Bone marrow (tissue), 2 donors: ENCODE measurements around the gene BRSK1.

Experiments
- DNase-seq, 2 donors: peaks; one replicate each; lab custom pipeline; 2025; lab: John Stamatoyannopoulos, UW

The BRSK1 gene

DNA sequence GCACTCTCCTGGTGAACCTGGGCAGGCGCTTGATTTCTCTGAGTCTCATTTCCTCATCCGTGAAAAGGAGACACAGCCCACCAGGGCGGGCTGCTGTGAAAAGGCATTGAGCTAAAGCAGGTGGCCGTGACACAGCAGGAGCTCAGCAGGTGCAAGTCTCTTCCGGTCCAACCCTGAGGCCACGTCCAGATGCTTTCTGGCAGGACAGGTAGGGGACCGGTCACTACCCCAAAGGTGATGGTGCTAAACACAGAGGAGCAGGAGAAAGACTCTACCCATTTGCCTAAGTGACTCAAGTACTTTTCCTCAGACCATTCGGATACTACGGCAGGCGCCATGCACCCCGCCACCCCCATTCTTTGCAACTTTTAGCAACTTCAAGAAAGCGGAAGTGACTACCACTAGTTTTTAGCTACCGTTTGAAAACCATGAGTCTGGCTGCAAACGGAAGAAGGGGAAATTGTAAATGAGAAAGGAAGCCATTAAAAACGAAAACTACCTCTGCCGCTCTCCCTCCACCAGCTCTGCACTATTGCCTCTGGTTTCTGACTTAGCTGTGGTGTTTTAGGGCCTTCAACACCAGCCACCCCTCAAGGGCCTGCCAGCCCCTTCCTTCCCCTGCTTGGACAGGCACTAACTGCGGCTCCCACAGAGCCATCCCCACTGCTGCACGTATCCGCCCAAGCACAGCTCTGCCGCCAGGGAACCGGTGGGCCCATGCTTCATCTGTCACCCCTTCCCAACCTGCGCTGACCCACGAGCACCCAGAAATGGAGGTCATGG lies 29.8 kb upstream of the BRSK1 start:
- peak; percentile 47 to 86 for DNase-seq

DNA sequence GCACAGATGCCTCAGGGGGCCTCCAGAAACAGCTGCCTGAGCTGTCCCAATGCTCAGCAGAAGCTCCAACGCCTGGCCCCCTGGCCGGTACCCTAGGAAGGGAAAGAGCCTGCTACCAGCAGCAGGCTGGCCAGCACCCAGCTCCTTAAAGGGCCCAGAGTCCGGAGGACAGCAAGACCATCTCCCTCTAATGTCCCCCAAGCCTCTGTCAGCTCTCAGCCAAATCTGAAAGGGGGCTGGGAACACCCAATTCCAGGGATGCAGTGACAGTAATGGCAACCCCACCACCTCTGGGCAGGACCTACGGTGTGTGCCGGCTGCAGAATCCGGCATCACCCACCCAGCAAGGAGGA lies 29.2 kb upstream of the BRSK1 start:
- DNase-seq, result no peak

DNA sequence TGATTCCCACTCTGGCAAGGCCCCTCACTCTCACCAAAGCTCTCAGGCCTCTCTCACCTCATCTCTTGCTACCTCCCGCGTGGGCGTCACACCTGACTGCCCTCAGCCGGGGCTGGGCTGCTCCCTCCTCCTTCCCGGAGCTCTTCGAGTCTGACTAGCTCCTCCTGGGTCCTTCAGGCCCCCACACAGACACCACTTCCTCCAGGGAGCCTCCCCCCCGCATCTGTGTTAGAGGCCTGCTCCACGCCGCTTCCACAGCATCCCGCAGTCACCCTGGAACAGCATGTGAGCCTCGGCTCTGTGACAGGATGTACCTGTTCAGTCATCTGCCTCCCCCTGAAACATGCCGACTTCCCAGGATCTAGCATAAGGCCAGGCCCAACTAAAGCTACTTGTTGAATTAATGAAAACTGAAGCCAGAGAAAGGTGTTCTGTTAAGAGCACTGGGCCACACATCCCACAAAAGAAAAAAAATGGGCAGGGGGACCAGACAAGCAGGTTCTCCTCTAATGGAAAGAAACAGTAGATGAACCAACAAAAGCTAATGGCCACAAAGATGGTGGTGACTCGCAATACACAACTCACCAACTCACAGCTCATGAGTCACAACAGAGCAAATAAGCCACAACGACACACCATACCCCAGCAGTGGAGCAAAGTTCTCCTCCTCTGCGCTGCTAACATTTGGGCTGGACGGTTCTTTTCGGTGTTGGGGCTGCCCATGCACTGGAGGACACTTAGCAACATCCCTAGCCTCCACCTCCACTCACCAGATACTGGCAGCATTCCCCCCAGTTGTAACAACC lies 28.0 kb upstream of the BRSK1 start:
- DNase-seq, result peak; percentile 20 to 28

DNA sequence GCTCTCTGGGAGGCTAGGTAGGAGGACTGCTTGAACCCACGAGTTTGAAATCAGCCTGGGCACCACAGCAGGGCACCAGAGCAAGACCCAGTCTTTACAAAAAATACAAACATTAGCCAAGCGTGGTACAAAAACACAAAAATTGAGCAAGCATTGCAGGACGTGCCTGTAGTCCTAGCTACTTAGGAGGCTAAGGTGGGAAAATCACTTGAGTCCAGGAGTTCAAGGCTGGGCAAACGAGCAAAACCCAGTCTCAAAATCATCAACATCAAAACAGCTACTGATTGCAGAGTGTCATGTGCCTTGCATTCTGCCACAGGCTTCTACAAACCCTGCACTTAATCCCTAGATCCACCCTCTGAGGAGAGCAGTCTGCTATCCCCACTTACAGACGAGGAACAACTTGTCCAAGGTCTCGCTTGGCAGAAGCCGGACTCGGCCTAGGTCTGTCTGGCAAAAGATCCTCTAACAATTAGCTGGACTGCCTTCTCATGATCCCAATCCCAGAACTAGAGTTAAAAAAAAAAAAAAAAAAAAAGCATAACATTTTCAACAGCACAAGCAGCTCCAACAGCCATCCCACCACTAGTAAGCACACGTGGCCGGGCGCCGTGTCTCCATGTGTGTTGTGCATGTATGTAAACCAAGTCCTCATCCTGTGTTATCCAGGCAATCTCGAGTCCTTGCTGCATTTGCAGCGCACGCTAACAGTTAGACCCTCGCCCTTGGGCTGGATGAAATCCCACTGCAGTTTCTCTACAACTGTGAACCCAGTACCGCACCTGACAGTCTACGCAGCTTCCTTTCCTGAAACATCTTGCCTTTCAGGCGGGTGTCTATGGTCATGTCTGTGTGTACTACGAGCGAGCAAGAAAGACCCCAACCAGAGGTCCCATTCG lies 27.0 kb upstream of the BRSK1 start:
- no peak for DNase-seq

DNA sequence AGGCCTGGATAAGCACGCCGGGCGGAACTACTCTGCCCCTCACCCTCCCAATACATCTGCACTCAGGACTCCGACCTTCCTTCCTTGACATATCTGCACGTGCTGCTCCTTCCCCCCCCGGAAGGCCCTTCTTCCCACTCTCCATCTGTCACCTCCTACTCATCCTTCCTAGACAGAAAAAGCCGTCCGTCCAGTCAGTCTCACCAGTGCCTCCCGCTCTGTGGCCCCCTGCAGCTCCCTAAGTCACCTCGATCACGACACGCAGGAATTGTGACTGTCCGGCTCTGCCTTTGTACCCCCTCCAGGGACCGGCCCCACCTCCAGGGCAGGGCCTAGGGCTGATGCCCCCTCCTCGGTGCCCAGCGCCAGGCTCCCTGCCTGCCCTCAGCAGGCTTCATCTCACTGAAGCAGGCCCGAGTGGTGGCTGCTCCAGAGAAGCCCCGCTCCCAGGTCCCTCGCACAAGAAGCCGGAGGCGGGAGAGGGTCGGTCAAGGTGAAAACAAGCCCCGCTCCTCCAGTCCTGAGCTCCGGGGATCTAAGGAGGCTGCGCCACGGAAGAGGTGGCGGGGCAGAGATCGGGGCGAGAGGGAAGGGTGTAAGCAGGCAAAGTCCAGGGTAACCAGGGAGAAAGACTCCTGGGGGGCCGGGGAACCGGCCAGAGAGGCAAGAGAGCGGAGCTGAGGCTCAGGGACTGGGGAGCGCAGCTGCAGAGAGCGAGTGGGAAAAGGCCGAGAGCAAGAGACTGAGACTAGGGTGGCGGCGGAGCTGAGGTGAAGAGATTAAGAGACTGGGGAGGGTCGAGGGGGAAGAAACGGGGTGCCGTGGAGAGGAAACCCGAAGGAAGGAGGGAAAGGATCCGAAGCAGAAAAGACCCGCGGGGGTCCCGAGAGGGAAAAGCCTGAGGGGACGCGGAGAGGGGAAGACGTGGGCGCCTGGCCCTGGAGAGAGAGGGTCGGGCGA lies 26.1 kb upstream of the BRSK1 start:
- DNase-seq, result peak in 1 of 2 donors; percentile 27

DNA sequence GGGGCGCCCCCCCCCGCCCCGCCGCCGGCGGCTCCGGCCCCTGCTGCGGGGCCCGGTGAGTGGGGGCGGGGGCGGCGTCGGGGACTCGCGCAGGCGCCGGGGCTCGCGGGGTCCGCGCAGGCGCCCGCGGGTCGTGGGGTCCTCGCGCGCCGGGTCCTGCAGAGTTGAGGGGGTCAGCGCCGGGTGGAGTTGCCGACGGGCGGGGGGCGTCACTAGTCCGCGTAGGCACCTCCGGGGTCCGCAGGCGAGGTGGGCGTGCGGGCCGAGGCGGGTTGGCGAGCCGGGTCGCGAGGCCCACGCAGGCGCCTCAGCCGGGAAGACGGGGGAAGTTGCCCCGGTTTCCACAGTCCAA lies 25.3 kb upstream of the BRSK1 start:
- DNase-seq, result no peak

DNA sequence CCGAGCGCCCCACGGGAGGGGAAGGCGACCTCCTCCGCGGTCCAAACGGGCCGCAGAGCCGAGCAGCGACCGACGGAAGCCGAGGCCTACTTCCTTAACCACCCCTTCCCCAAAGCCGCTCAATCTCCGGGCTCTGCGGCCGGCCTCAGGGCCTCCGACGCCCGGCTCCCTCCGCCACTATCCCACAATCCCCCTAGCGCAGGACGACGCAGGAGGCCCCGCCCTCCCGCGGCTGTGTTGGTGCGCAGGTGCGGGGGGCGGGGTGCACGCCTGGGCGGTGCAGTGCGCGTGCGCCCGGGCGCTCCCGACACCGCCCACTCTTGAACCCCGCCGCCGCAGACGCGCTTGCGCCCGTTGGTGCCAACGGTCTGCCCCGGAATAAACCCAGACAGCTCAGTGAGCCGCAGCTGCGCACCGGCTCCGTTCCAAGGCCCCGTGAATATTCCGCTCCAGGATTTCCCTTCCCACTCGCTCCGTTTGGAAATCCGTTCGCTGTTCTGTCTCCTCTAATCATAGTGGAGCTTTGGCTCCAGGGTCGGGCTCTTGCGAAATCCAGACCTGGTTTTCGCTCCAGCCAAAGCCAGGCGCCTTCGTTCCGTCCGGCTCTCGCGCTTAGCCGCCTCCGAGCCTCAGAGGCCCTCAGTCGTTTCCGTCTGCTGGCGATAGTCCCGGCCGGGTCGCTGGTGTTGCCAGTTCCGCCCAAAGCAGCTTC lies 24.8 kb upstream of the BRSK1 start, which contains the start of gene PPP6R1:
TSS of gene PPP6R1 (minus strand) at position 190 of the 712 bp plus-strand sequence. CDS start 11,914 bp downstream, outside the sequence.
- DNase-seq, result peak; percentile 99

DNA sequence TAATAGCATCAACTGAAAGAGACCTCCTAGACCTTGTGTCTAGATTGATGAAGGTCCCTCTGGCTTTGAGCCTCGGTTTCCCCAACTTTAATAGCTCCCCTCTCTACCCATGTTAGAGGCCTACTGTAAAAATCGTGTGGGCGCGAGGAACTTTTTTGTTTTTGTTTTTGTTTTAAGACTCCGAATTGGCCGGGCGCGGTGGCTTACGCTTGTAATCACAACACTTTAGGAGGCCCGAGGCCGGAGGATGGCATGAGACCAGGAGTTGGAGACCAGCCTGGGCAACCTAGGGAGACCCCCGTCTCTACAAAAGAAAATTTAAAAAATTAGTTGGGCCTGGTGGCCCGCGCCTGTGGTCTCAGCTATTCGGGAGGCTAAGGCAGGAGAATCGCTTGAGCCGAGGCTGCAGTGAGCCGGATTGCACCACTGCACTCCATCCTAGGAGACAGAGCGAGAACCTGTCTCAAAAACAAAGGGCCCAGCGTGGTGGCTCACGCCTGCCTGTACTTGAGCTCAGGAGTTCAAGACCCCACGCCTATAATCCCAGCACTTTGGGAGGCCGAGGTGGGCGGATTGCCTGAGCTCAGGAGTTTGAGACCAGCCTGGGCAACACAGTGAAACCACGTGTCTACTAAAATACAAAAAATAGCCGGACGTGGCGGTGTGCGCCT lies 24.1 kb upstream of the BRSK1 start:
- no peak for DNase-seq

DNA sequence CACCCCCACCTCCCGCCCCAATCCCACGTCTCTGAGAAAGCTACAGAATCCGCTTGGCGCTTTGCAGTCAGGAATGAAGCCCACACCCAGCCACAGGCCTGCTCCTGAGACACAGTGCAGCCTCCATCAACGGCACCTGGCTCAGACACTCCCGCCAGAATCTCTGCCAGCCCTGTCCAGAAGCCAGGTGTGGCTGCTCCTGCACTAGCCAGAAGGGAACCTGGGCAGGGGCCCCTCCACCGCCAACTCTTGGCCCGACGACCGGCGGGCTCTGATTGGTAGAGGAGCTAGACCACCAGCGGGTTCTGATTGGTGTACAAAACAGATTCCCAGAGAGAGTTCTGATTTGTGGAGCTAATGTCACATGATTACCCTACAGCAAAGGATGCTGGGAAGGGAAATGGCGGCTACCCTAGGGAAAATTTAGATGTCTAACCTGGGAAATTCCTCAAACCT lies 22.1 kb upstream of the BRSK1 start:
- no peak for DNase-seq

DNA sequence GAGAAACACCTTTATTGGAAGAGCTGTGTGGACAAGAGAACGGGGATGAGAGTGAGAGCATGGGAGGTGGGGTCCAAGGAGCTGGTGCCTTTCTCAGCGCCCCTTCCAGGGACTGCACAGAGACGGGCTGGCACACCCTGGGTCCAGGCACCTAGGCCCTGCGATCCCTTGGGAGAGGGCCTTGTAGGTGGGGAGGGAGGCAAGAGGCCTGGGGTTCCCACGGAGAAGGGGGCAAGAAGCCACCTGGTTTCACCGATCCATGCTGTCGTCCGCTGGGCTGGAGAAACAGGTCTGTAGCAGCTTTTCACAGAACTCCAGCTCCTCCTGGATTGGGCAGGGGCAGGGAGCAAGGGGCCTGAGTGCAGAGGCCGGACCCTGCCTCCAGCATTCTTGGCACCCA lies 21.4 kb upstream of the BRSK1 start:
- no peak for DNase-seq

DNA sequence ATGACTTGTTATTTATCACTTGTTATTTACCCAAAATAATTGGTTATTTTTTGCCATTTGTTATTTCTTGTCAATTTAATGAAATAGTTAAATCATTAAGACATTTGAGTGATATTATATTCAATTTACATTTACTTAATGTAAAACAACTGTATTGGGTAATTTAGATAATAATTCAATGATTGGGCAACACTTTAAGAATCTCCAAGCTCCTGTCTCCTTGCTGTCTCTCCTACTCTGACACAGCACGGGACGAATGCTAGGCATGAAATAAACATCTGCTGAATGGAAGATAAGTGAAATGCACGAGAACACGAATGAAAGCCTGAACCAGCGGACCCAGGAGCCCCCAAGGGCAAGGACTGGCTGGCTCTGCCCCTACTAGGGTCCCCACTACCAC lies 19.3 kb upstream of the BRSK1 start:
- no peak for DNase-seq

DNA sequence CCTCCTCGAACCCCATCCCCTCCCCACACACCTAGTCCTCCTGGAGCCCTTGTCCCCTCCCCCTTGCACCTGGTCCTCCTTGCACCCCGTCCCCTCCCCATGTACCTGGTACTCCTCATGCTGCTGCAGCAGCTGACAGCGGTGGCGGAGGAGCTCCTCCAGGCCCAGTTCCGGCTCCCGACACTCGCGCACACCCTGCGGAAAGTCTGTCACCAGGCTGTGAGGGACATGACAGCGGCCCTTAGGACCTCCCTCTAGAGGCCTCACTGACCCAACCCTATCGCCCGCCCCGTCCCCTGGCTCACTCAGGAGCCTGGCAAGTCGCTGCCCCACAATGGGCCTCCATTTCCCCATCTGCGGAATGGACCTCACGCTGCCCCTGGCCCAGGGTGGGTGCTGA lies 18.6 kb upstream of the BRSK1 start:
- DNase-seq, result no peak

DNA sequence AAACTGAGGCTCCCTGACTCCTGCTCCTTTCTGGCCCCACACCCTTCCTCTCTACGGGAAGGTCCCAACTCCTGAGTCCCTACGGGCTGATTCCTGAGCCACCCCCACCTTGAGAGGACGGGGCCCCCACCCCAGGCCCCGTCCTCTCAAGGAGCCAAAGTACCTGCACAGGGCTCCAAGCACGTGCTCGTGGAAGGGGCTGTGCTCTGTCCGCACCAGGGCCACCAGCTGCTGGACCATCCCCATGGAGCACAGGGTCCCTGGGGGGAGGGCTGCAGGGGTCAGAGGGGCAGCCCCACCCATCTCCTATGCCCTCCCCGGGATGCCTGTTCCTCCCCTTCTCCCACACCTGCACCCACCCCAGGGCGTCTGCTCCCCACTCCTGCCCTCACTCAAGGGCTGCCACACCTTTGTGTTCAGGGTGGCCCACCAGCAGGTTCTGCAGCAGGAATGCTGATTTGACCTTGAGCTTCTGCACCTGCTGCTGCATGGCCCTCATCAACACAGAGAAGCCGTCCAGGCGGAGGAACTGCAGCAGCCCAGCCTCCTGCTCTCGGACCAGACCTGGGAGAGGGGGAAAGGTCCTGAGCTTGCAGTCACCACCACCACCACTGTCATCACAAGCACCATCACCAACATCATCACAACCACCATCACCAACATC lies 17.9 kb upstream of the BRSK1 start:
- DNase-seq, result no peak

DNA sequence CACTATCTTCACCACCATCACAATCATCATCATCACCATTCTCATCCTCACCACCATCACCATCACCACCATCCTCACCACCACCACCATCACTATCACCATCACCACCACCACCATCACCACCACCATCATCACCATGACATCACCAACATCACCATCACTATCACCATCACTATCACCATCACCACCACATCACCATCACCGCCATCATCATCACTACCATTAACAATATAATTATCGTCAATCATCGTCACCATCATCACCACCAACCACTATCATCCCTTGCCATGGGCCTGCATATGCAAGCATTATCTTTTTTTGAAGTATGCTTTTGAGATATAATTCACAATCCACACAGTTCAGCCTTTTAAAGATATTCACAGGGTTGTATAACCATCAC lies 17.4 kb upstream of the BRSK1 start:
- no peak for DNase-seq

DNA sequence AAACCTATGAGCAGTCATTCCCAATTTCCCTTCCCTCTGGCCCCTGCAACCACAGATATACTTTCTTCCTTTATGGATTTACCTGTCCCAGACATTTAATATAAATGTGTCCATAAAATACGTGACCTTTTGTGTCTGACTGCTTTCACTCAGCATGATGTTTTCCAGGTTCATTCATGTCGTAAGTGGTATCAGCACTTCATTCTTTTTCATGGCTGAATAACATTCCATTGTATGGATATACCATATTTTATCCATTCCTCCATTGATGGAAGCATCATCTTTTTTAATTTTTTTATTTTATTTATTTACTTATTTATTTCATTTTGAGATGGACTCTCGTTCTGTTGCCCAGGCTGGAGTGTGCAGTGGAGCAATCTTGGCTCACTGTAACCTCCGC lies 17.0 kb upstream of the BRSK1 start:
- DNase-seq, result no peak

DNA sequence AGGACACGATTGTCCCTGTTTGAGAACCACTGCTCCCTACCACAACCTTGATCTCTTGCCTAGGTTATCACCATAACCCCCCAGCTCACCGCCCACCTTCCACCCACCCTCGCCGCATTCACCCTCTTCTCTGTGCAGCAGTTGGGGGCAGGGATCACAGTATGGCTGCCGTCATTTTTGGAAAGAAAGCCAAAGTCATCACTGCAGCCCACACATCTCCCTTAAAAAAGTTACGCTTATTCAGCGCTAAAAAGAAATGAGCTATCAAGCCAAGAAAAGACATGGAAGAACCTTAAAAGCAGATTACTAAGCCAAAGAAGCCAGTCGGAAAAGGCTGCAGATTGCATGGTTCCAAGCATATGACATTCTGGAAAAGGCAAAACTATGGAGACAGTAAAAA lies 14.5 kb upstream of the BRSK1 start:
- no peak for DNase-seq

DNA sequence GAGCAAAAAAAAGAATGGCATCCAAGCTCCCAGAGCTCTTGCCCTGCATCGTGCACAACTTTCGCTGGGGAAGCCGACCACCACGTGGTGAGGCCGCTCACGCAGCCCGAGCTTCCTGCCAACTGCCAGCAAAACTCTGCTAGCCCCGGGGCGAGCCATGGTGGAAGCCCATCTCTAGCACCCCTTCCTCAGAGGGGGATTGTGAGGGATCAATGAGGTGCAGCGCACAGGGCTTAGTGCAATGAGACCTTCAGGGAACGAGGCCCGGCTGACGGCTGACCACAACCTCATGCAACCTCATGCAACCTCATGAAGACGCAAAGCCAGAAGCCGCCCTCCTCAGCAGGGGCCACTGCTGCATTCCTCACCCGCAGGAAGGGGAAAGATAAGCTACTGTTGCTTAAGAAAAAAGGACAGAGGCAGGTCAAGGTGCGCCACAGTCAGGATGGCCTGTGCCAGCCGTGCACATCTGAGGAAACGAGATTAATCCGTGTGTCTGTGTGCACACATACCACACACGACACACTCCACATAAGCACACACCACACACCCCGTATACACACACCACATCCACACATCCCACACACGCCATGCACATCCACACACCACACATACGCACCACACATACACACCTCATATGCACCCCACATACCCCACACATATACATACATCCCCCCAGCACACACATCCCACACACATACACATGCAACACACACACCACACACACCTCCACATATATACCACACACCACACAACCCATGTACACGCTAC lies 13.4 kb upstream of the BRSK1 start:
- DNase-seq, result no peak

DNA sequence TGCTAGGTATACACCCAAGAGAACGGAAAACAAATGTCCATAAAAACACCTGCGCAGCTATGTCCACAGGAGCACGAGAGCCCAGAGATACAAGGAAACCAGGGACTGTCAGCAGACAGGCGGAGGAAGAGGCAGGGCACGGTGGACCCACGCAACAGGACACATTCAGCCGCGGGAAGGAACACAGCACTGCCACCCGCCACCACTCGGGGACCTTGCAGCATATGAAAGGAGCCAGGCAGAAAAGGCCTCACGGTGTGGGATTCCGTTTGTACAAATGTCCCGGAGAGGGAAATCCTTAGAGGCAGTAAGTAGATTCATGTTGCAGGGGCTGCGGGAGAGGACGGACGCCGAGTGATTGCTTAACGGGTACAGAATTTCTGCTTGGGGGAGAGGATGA lies 11.7 kb upstream of the BRSK1 start:
- no peak for DNase-seq
